Fibroblast of upper back skin (primary cell): ENCODE measurements around the gene COX17.
A peak's percentile ranks its signal among the peaks of the same experiment; 100 is the strongest.

Experiments used
- DNase-seq: peaks from one replicate; pipeline ENCODE4 v3.0.0-alpha.2; 2013

The COX17 gene

GRCh38 chr3:119673875-119674274, 3.3 kb downstream of the COX17 start:
- no peak for DNase-seq

GRCh38 chr3:119672776-119673175, 4.4 kb downstream of the COX17 start:
- no peak for DNase-seq

GRCh38 chr3:119669906-119670570, 7.2 kb downstream of the COX17 start:
- no peak for DNase-seq

GRCh38 chr3:119665954-119666559, 11.1 kb downstream of the COX17 start:
- no peak for DNase-seq

- peak; percentile 38 for DNase-seq
These were observed 12.3 kb downstream of the COX17 start for GRCh38 chr3:119664850-119665379.

GRCh38 chr3:119664370-119664769, 12.8 kb downstream of the COX17 start:
- DNase-seq, result no peak

- peak; percentile 46 for DNase-seq
These were observed 13.3 kb downstream of the COX17 start for GRCh38 chr3:119663885-119664284.

- DNase-seq, result peak; percentile 69
These were observed 14.4 kb downstream of the COX17 start for GRCh38 chr3:119662604-119663373.

- no peak for DNase-seq
These were observed 16.4 kb downstream of the COX17 start, which contains the start of gene POPDC2 for GRCh38 chr3:119660474-119661440. Gene POPDC2, minus strand, starts transcription at chr3:119660589. Its CDS starts 166 bp downstream, at chr3:119660423.

GRCh38 chr3:119659606-119660291, 17.5 kb downstream of the COX17 start:
- no peak for DNase-seq

GRCh38 chr3:119658994-119659393, 18.2 kb downstream of the COX17 start:
- no peak for DNase-seq

GRCh38 chr3:119657887-119658702, 19.1 kb downstream of the COX17 start:
- DNase-seq, result no peak

- DNase-seq, result no peak
These were observed 23.3 kb downstream of the COX17 start for GRCh38 chr3:119653876-119654275.

GRCh38 chr3:119652306-119653033, 24.7 kb downstream of the COX17 start:
- DNase-seq, result no peak

GRCh38 chr3:119649761-119650160, 27.4 kb downstream of the COX17 start:
- DNase-seq, result no peak

- DNase-seq, result peak; percentile 31
These were observed 29.2 kb downstream of the COX17 start for GRCh38 chr3:119647843-119648575.

- no peak for DNase-seq
These were observed 30.0 kb downstream of the COX17 start for GRCh38 chr3:119647171-119647570.

- DNase-seq, result no peak
These were observed 31.4 kb downstream of the COX17 start for GRCh38 chr3:119645813-119646212.

GRCh38 chr3:119644481-119644880, 32.7 kb downstream of the COX17 start:
- no peak for DNase-seq
